ENCODE results near the gene ZMAT5. TPM values are rescaled to one million over a fixed set of nuclear protein-coding genes. Genes with fewer than 3 reads are reported as not detected.

Gene ZMAT5
- total RNA-seq, 1 experiment from 2014 or later, result 21.0 TPM

DNA sequence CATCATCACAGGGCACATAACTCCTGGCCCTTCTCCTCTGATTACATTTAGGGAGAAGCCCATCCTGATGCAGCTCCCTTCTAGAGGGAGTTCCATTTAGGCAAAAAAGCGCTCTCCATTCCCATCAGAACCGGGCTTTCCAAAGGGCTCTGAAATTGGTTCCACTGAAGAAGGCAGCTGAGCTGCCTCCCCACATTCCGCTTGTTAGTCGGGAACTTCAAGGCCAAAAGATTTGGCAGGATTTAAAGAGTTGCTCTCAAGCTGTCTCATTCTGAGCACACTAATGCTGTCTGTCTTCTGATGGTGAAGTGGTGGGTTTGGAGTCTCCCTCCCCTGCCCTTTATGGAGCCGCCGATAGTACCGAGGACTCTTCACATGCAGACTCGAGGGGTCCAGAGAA is 73.6 kb downstream of the ZMAT5 start:
- H3K9me3 Mint-ChIP-seq (ENCODE audit: low read depth, unreplicated experiment), result no peaks in the 10 kb centered on the region
- no peak overlapping the region for H3K4me3 Mint-ChIP-seq (ENCODE audit: low read depth, unreplicated experiment)
- BruUV-seq (replicated peaks), result no TSS peak
- H3K27ac Mint-ChIP-seq (ENCODE audit: unreplicated experiment), result no peak overlapping the region
- no peaks in the 10 kb centered on the region for H3K4me1 Mint-ChIP-seq (ENCODE audit: low read depth, unreplicated experiment)
- intact Hi-C loops (cut with micrococcal nuclease; ENCODE audit: unreplicated experiment), result no loop called here
- no peaks in the 10 kb centered on the region for H3K27me3 Mint-ChIP-seq (ENCODE audit: unreplicated experiment)
- CTCF ChIA-PET, result no interaction called here
- TF ChIP-seq, protein P1, sequence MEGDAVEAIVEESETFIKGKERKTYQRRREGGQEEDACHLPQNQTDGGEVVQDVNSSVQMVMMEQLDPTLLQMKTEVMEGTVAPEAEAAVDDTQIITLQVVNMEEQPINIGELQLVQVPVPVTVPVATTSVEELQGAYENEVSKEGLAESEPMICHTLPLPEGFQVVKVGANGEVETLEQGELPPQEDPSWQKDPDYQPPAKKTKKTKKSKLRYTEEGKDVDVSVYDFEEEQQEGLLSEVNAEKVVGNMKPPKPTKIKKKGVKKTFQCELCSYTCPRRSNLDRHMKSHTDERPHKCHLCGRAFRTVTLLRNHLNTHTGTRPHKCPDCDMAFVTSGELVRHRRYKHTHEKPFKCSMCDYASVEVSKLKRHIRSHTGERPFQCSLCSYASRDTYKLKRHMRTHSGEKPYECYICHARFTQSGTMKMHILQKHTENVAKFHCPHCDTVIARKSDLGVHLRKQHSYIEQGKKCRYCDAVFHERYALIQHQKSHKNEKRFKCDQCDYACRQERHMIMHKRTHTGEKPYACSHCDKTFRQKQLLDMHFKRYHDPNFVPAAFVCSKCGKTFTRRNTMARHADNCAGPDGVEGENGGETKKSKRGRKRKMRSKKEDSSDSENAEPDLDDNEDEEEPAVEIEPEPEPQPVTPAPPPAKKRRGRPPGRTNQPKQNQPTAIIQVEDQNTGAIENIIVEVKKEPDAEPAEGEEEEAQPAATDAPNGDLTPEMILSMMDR (IDR thresholded peaks at IDR 0.05; ENCODE audit: unreplicated experiment), result no peak
- DNase-seq, result no peak
- H3K36me3 Mint-ChIP-seq (ENCODE audit: insufficient read depth, unreplicated experiment), result peaks cover 31% of the 10 kb centered on the region

DNA sequence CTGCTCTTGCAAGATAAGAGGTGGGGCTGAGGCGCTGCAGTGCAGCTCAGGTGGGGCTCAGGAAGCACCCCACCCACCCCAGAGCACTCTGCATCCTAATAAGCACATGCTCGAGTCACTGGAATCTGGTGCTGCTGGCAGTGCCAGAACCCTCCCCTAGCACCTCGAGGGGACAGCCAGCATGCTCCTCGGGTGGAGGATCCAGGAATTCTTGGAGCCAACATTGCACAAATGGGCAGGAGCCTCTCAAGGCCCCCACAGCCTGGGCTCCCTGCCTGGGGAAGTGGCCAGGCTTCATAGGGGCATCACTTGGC is 74.5 kb downstream of the ZMAT5 start:
- CTCF ChIA-PET, result no interaction called here
- BruUV-seq (replicated peaks), result no TSS peak
- no peaks in the 10 kb centered on the region for H3K4me1 Mint-ChIP-seq (ENCODE audit: low read depth, unreplicated experiment)
- H3K4me3 Mint-ChIP-seq (ENCODE audit: low read depth, unreplicated experiment), result no peak overlapping the region
- peaks cover 28% of the 10 kb centered on the region for H3K36me3 Mint-ChIP-seq (ENCODE audit: insufficient read depth, unreplicated experiment)
- TF ChIP-seq, protein P1 (IDR thresholded peaks at IDR 0.05; ENCODE audit: unreplicated experiment), result no peak
- H3K27ac Mint-ChIP-seq (ENCODE audit: unreplicated experiment), result no peak overlapping the region
- H3K27me3 Mint-ChIP-seq (ENCODE audit: unreplicated experiment), result no peaks in the 10 kb centered on the region
- DNase-seq, result no peak
- no peaks in the 10 kb centered on the region for H3K9me3 Mint-ChIP-seq (ENCODE audit: low read depth, unreplicated experiment)
- intact Hi-C loops (cut with micrococcal nuclease; ENCODE audit: unreplicated experiment), result no loop called here

DNA sequence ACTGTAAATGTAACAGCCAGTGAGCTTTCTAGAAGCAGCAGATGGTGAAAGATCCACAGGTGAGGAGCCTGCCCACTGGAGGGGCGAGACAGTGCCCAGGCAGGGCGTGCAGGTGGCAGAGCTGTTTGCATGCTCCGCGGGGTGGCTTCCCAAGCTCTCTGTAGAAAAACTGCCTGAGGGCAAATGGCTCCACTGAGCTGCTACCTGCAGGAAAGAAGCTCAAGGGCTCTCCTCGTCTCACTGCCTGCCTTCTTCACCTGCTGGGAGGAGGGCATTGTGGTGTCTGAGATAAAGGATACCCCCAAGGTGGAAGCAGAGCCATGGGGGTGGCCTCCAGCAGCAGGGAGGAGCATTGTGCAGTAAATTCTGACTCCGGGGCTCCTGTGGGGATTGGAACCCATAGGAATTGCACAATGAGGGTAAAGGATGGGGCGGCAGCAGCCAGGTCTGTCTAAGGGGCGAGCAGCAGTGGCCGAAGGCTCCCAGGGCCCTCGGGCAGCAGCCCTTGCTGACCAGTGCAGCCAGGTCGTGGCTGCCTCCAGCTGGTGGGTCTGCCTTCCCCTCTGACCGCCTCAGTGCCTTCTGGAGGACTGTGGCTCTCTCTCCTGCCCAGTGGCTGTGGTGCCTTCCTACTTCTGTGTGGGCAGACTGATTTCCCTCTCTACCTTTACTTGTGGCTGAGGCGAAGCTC is 75.0 kb downstream of the ZMAT5 start:
- H3K27ac Mint-ChIP-seq (ENCODE audit: unreplicated experiment), result no peak overlapping the region
- BruUV-seq (replicated peaks), result no TSS peak
- intact Hi-C loops (cut with micrococcal nuclease; ENCODE audit: unreplicated experiment), result no loop called here
- no peaks in the 10 kb centered on the region for H3K9me3 Mint-ChIP-seq (ENCODE audit: low read depth, unreplicated experiment)
- TF ChIP-seq, protein P1 (IDR thresholded peaks at IDR 0.05; ENCODE audit: unreplicated experiment), result no peak
- no peak for DNase-seq
- H3K4me3 Mint-ChIP-seq (ENCODE audit: low read depth, unreplicated experiment), result no peak overlapping the region
- CTCF ChIA-PET, result interaction anchor here (1.1 to 3.5 kb wide), 2 partner anchors 10 to 313 kb away, joined by 3 to 25 read pairs; no protein-coding TSS in a partner anchor
- no peaks in the 10 kb centered on the region for H3K4me1 Mint-ChIP-seq (ENCODE audit: low read depth, unreplicated experiment)
- no peaks in the 10 kb centered on the region for H3K27me3 Mint-ChIP-seq (ENCODE audit: unreplicated experiment)
- peaks cover 31% of the 10 kb centered on the region for H3K36me3 Mint-ChIP-seq (ENCODE audit: insufficient read depth, unreplicated experiment)

DNA sequence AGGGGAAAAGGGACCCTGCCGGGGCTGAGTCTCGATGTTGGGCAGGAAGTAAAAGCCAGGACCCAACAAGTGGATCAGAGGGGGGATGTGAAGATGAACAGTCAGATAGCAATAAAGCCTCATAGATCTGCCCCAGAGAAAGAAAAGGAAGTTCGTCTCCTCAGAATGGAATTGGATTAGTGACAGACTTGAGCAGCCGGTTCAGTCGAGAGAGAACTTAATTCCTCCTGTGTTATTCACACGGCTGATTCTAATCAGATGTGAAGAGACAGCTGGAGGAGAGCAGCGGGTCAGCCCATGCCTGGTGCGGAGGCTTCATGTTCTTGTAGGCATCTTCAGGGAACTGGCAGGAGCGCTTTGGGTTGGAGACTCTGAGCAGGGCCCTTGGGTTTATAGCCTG is 76.3 kb downstream of the ZMAT5 start:
- no peak for DNase-seq
- no peak overlapping the region for H3K27ac Mint-ChIP-seq (ENCODE audit: unreplicated experiment)
- no TSS peak for BruUV-seq (replicated peaks)
- CTCF ChIA-PET, result interaction anchor here (1.0 to 3.5 kb wide), 5 partner anchors 26 to 399 kb away, joined by 4 to 25 read pairs (median 6); no protein-coding TSS in a partner anchor
- H3K4me3 Mint-ChIP-seq (ENCODE audit: low read depth, unreplicated experiment), result no peak overlapping the region
- no peaks in the 10 kb centered on the region for H3K9me3 Mint-ChIP-seq (ENCODE audit: low read depth, unreplicated experiment)
- TF ChIP-seq, protein P1 (IDR thresholded peaks at IDR 0.05; ENCODE audit: unreplicated experiment), result no peak
- H3K27me3 Mint-ChIP-seq (ENCODE audit: unreplicated experiment), result no peaks in the 10 kb centered on the region
- no peaks in the 10 kb centered on the region for H3K4me1 Mint-ChIP-seq (ENCODE audit: low read depth, unreplicated experiment)
- intact Hi-C loops (cut with micrococcal nuclease; ENCODE audit: unreplicated experiment), result no loop called here
- H3K36me3 Mint-ChIP-seq (ENCODE audit: insufficient read depth, unreplicated experiment), result peaks cover 35% of the 10 kb centered on the region

Data from Calu3 (cell line).